ENCODE data around the gene CSNK2A1. TPM values are rescaled to one million over a fixed set of nuclear protein-coding genes. Genes with fewer than 3 reads are reported as not detected.

Gene CSNK2A1
- 107 and 126 TPM in 2 replicates for total RNA-seq

GRCh38 chr20:543369-544152 lies at the start of gene CSNK2A1:
Gene CSNK2A1, minus strand, starts transcription at chr20:543790. Its CDS starts 35,239 bp downstream, at chr20:508551.

GRCh38 chr20:462199-462991 lies 81.2 kb downstream of the CSNK2A1 start, which contains the start of gene TBC1D20:
Gene TBC1D20, minus strand, starts transcription at chr20:462533. Its CDS starts 128 bp downstream, at chr20:462405.

Small RNAs within 50 kb of the gene (small RNA-seq; reads per million reads assigned to genes)
- gene RF00019, result not detected

Other genes with a start within 250 kb of the CSNK2A1 start
- gene ZCCHC3, start 246.2 kb downstream of the CSNK2A1 start, total RNA-seq, result 6.8 and 10.6 TPM in 2 replicates
- gene SOX12, start 218.2 kb downstream of the CSNK2A1 start, total RNA-seq, result 3.4 and 4.8 TPM in 2 replicates
- 26.7 and 51.0 TPM in 2 replicates for gene NRSN2, start 196.7 kb downstream of the CSNK2A1 start, total RNA-seq
- 16.3 and 18.1 TPM in 2 replicates for gene TRIB3, start 163.0 kb downstream of the CSNK2A1 start, total RNA-seq
- 49.4 and 51.7 TPM in 2 replicates for gene RBCK1, start 135.5 kb downstream of the CSNK2A1 start, total RNA-seq
- gene TBC1D20, start 81.3 kb downstream of the CSNK2A1 start, total RNA-seq, result 45.4 and 45.5 TPM in 2 replicates
- gene TCF15, start 66.5 kb upstream of the CSNK2A1 start, total RNA-seq, result not detected in 2 replicates
- gene SRXN1, start 109.4 kb upstream of the CSNK2A1 start, total RNA-seq, result 49.0 and 65.5 TPM in 2 replicates
- gene SCRT2, start 132.0 kb upstream of the CSNK2A1 start, total RNA-seq, result not detected in 2 replicates
- not detected in 2 replicates for gene SLC52A3, start 224.7 kb upstream of the CSNK2A1 start, total RNA-seq